Activated naive CD8-positive, alpha-beta T cell (primary cell): ENCODE measurements around the gene ERBB2.
"Not testable (repeated sequence)": the region's sequence is repeated elsewhere in the genome, so short reads cannot be mapped to it uniquely, and the experiment has no call there.

Experiments
- H3K27ac Mint-ChIP-seq: one replicate; pipeline ENCODE4 v1.8.0; 2021; ENCODE audit warnings: mixed read lengths
- H3K27me3 Mint-ChIP-seq: one replicate; pipeline ENCODE4 v1.8.0; 2021; ENCODE audit warnings: mixed read lengths
- H3K36me3 Mint-ChIP-seq: one replicate; pipeline ENCODE4 v1.8.0; 2021; ENCODE audit warnings: mixed read lengths
- H3K4me1 Mint-ChIP-seq: one replicate; pipeline ENCODE4 v1.8.0; 2021; ENCODE audit warnings: low read depth, mixed read lengths
- H3K4me3 Mint-ChIP-seq: one replicate; pipeline ENCODE4 v1.8.0; 2021; ENCODE audit warnings: mild to moderate bottlenecking, mixed read lengths
- H3K9me3 Mint-ChIP-seq: one replicate; pipeline ENCODE4 v1.8.0; 2021; ENCODE audit warnings: low read depth, mixed read lengths

The ERBB2 gene

GRCh38 chr17:39746145-39746461, 46.2 kb downstream of the ERBB2 start:
- Mint-ChIP-seq H3K27me3 (no peaks in the 10 kb centered on the region), H3K4me1 (no peaks in the 10 kb centered on the region), H3K9me3 (no peaks in the 10 kb centered on the region), H3K27ac (no peak overlapping the region), H3K36me3 (no peaks in the 10 kb centered on the region), H3K4me3 (no peak overlapping the region)

- Mint-ChIP-seq H3K9me3 (no peaks in the 10 kb centered on the region), H3K27me3 (no peaks in the 10 kb centered on the region), H3K27ac (no peak overlapping the region), H3K4me3 (no peak overlapping the region), H3K4me1 (peaks cover 2% of the 10 kb centered on the region), H3K36me3 (no peaks in the 10 kb centered on the region)
Measured at GRCh38 chr17:39747745-39748144, 47.9 kb downstream of the ERBB2 start.

GRCh38 chr17:39748444-39749034, 48.7 kb downstream of the ERBB2 start:
- H3K9me3 Mint-ChIP-seq, H3K27ac Mint-ChIP-seq: not testable (repeated sequence)

GRCh38 chr17:39750131-39751015, 50.5 kb downstream of the ERBB2 start:
- Mint-ChIP-seq H3K27me3 (no peaks in the 10 kb centered on the region), H3K4me3 (no peak overlapping the region), H3K27ac (no peak overlapping the region), H3K9me3 (no peaks in the 10 kb centered on the region), H3K36me3 (no peaks in the 10 kb centered on the region), H3K4me1 (peaks cover 13% of the 10 kb centered on the region)

More at GRCh38 chr17:39748444-39749034, 48.7 kb downstream of the ERBB2 start:
- H3K4me1 Mint-ChIP-seq, H3K27me3 Mint-ChIP-seq, H3K4me3 Mint-ChIP-seq, H3K36me3 Mint-ChIP-seq: not testable (repeated sequence)

- Mint-ChIP-seq H3K27me3 (no peaks in the 10 kb centered on the region), H3K27ac (peak overlapping the region; percentile 16), H3K4me3 (no peak overlapping the region), H3K4me1 (peaks cover 20% of the 10 kb centered on the region), H3K36me3 (no peaks in the 10 kb centered on the region), H3K9me3 (no peaks in the 10 kb centered on the region)
Measured at GRCh38 chr17:39751016-39751543, 51.2 kb downstream of the ERBB2 start.

- Mint-ChIP-seq H3K9me3 (no peaks in the 10 kb centered on the region), H3K27me3 (no peaks in the 10 kb centered on the region), H3K4me3 (no peak overlapping the region), H3K4me1 (peaks cover 26% of the 10 kb centered on the region), H3K27ac (no peak overlapping the region), H3K36me3 (no peaks in the 10 kb centered on the region)
Measured at GRCh38 chr17:39751637-39752036, 51.8 kb downstream of the ERBB2 start.

- Mint-ChIP-seq H3K4me3 (peak overlapping the region; percentile 67), H3K36me3 (no peaks in the 10 kb centered on the region), H3K27ac (peak overlapping the region; percentile 88), H3K4me1 (peaks cover 33% of the 10 kb centered on the region), H3K27me3 (no peaks in the 10 kb centered on the region), H3K9me3 (no peaks in the 10 kb centered on the region)
Measured at GRCh38 chr17:39752241-39752881, 52.5 kb downstream of the ERBB2 start.

GRCh38 chr17:39753514-39754160, 53.8 kb downstream of the ERBB2 start:
- H3K9me3 Mint-ChIP-seq, result no peaks in the 10 kb centered on the region
- no peaks in the 10 kb centered on the region for H3K27me3 Mint-ChIP-seq
- peaks cover 2% of the 10 kb centered on the region for H3K36me3 Mint-ChIP-seq
- peaks cover 46% of the 10 kb centered on the region for H3K4me1 Mint-ChIP-seq
- peak overlapping the region; percentile 97 for H3K27ac Mint-ChIP-seq
- H3K4me3 Mint-ChIP-seq, result peak overlapping the region; percentile 82

- Mint-ChIP-seq H3K4me1 (peaks cover 53% of the 10 kb centered on the region), H3K36me3 (peaks cover 2% of the 10 kb centered on the region)
Measured at GRCh38 chr17:39754161-39754957, 54.5 kb downstream of the ERBB2 start.

GRCh38 chr17:39754958-39755553, 55.2 kb downstream of the ERBB2 start:
- Mint-ChIP-seq H3K4me1 (peaks cover 59% of the 10 kb centered on the region), H3K4me3 (peak overlapping the region; percentile 74), H3K36me3 (peaks cover 6% of the 10 kb centered on the region), H3K27me3 (no peaks in the 10 kb centered on the region), H3K9me3 (no peaks in the 10 kb centered on the region), H3K27ac (peak overlapping the region; percentile 97)

More at GRCh38 chr17:39754161-39754957, 54.5 kb downstream of the ERBB2 start:
- Mint-ChIP-seq H3K4me3 (peak overlapping the region; percentile 35), H3K27me3 (no peaks in the 10 kb centered on the region), H3K9me3 (no peaks in the 10 kb centered on the region), H3K27ac (peak overlapping the region; percentile 97)

GRCh38 chr17:39755554-39756379, 55.9 kb downstream of the ERBB2 start:
- H3K4me1 Mint-ChIP-seq, result peaks cover 60% of the 10 kb centered on the region
- H3K27ac Mint-ChIP-seq, result peak overlapping the region; percentile 97
- no peaks in the 10 kb centered on the region for H3K9me3 Mint-ChIP-seq
- H3K27me3 Mint-ChIP-seq, result no peaks in the 10 kb centered on the region
- peak overlapping the region; percentile 74 for H3K4me3 Mint-ChIP-seq
- peaks cover 6% of the 10 kb centered on the region for H3K36me3 Mint-ChIP-seq

- peak overlapping the region; percentile 74 for H3K4me3 Mint-ChIP-seq
Measured at GRCh38 chr17:39756380-39757079, 56.7 kb downstream of the ERBB2 start.

More at GRCh38 chr17:39756380-39757079, 56.7 kb downstream of the ERBB2 start:
- peak overlapping the region; percentile 97 for H3K27ac Mint-ChIP-seq
- H3K36me3 Mint-ChIP-seq, result peaks cover 9% of the 10 kb centered on the region
- no peaks in the 10 kb centered on the region for H3K9me3 Mint-ChIP-seq
- peaks cover 66% of the 10 kb centered on the region for H3K4me1 Mint-ChIP-seq
- H3K27me3 Mint-ChIP-seq, result no peaks in the 10 kb centered on the region
